Fibroblast of the aortic adventitia (primary cell): ENCODE results near the gene NHSL2. TPM values are rescaled to one million over a fixed set of nuclear protein-coding genes. Genes with fewer than 3 reads are reported as not detected.

Source experiments
- DNase-seq: peaks from one replicate; pipeline ENCODE4 v3.0.0-alpha.2; 2010; ENCODE audit warnings: low read depth
- H3K4me3 ChIP-seq: 2 replicates; pipeline ENCODE4 v1.5.1; 2011; ENCODE audit warnings: low read depth, mild to moderate bottlenecking, control low read depth, low read length, moderate library complexity
- CTCF ChIP-seq: IDR thresholded peaks from 2 replicates; pipeline ENCODE4 v1.5.1; 2011; ENCODE audit warnings: mild to moderate bottlenecking, low read length, control low read depth, inconsistent platforms; ENCODE audit not compliant: insufficient read depth
- total RNA-seq: library from RNA; depleted of rRNA; stranded (reverse); fragments of >200 nt; gene quantifications from 2 replicates; pipeline ENCODE4 v1.2.3, GENCODE V29; 2012; ENCODE audit warnings: low replicate concordance

Gene NHSL2
- total RNA-seq, 1 donor = 6.8 TPM

GRCh38 chrX:71912156-71912555 is 1.5 kb downstream of the NHSL2 start:
- TF ChIP-seq CTCF = no peak
- DNase-seq = no peak
- H3K4me3 ChIP-seq = no peak overlapping the region

DNA sequence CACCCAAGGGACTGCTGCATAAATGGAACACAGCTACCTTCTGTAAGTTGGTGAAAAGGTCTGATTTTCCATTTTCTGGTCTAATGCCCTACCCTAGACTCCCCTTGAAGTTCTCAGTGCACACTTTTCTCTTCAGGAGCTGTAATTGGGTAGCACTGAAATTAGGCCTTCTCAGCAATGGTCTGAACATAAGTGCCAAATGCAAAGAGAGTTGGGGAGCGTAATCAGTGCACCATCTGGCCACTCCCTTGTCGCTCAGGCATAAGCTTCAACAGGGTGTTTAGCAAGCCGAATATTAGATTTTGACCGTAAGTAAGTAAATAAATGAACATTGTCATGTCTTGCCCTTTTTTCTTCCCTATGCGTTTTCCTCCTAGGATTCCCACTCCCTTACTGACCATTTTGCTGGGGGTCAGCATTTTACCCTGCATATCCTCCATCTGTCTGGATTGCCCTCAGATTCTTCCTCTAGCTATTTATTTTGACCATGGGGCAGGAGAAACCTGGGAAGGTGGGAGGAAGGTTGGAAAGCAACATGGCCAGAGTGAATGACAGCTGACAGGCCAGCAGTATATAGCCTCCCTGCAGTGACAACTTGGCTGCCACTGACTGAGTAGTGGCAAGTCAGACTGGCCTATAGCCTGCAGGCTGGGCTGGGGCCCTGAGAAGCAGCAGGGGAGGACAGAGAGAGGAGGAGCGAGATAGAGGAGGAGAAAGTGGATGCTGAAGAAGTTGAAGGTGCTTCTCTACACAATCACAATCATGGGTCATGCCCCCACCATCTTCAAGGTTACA is 2.7 kb downstream of the NHSL2 start:
- TF ChIP-seq CTCF = no peak
- no peak for DNase-seq
- H3K4me3 ChIP-seq = no peak overlapping the region

DNA sequence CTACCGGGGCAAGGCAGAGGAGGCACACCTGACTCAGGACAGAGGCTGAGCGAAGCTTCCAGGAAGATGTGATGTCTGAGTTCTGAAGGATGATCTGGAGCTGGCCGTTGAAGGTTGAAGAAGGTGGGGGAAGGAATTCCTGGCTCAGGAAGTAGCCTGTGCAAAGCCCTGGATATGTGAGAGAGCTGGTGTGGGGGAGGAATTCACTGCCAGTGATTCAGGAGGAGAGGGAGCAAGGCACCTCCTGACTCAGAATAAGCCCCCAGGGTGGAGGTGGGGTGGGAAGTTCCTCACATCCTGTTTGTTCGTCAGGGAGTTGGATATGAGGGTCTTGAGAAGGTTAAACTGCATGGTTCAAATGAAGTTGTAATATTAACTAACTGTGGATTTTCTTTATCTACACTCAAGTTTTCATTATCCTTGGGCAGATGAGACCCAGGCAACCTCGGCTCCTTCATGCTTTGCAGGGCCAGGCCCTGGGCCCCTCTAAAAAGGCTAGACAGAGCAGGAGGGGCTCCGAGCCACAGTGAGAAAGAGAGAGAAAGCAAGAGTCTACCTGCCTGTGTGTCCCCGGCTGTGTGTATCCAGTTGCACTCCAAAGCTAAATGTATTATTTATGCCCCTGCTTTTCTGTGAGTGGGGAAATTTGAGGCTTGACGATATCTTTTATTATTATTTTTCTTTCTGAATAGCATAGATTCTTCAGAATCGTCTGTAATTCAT is 7.1 kb downstream of the NHSL2 start:
- H3K4me3 ChIP-seq = no peak overlapping the region
- TF ChIP-seq CTCF = no peak
- DNase-seq = no peak

GRCh38 chrX:71919431-71919830 is 8.8 kb downstream of the NHSL2 start:
- TF ChIP-seq CTCF = no peak
- H3K4me3 ChIP-seq = no peak overlapping the region
- DNase-seq = no peak

GRCh38 chrX:71919886-71920285 is 9.2 kb downstream of the NHSL2 start:
- no peak for TF ChIP-seq CTCF
- no peak for DNase-seq
- no peak overlapping the region for H3K4me3 ChIP-seq

GRCh38 chrX:71922686-71923085 is 12.0 kb downstream of the NHSL2 start:
- peak; percentile 38 for DNase-seq

More at GRCh38 chrX:71922686-71923085, 12.0 kb downstream of the NHSL2 start:
- H3K4me3 ChIP-seq = no peak overlapping the region
- no peak for TF ChIP-seq CTCF
